HL-60 (cell line): ENCODE data around the gene EML6.
A peak's percentile ranks its signal among the peaks of the same experiment; 100 is the strongest.

Experiments used
- DNase-seq, 2 experiments: peaks; one replicate each; pipeline ENCODE4 v3.0.0-alpha.2; 2010 to 2020; ENCODE audit warnings: low read depth in 1 of 2, low spot score in 1 of 2
- H3K27ac ChIP-seq: fragments of 250-450 bp; sonication (Bioruptor Pico); replicated peaks from 2 replicates; pipeline ENCODE4 v1.5.1; 2020; ENCODE audit warnings: mild to moderate bottlenecking, moderate library complexity
- H3K27me3 ChIP-seq: fragments of 250-450 bp; sonication (Bioruptor Pico); 2 replicates; pipeline ENCODE4 v1.5.1; 2021; ENCODE audit warnings: mild to moderate bottlenecking, moderate library complexity; ENCODE audit not compliant: insufficient read depth, poor library complexity, severe bottlenecking
- H3K4me3 ChIP-seq: replicated peaks from 2 replicates; pipeline ENCODE4 v1.5.1; 2011; ENCODE audit warnings: mild to moderate bottlenecking, control low read depth, low read length; ENCODE audit not compliant: insufficient read depth
- CTCF ChIP-seq: IDR thresholded peaks from one replicate; pipeline ENCODE4 v1.5.1; 2011; ENCODE audit warnings: low read length, control low read depth, inconsistent platforms; ENCODE audit not compliant: insufficient read depth
- GABPA ChIP-seq: IDR thresholded peaks from 2 replicates; pipeline ENCODE4 v1.6.1; 2012; ENCODE audit warnings: low read depth
- POLR2AphosphoS5 ChIP-seq: IDR thresholded peaks from 2 replicates; pipeline ENCODE4 v1.6.1; 2012; ENCODE audit warnings: low read depth
- REST ChIP-seq: IDR thresholded peaks from 2 replicates; pipeline ENCODE4 v1.6.1; 2012; ENCODE audit warnings: low read depth; ENCODE audit not compliant: insufficient replicate concordance
- SPI1 ChIP-seq: IDR thresholded peaks from 2 replicates; pipeline ENCODE4 v1.6.1; 2012; ENCODE audit warnings: low read depth, mild to moderate bottlenecking, borderline replicate concordance

Gene EML6

GRCh38 chr2:55011831-55012671, 288.6 kb downstream of the EML6 start:
- no peak for DNase-seq
- peak overlapping the region; percentile 35 for H3K27ac ChIP-seq
- H3K27me3 ChIP-seq = no peaks in the 10 kb centered on the region
- TF ChIP-seq GABPA (no peak), CTCF (no peak), REST (no peak), SPI1 (no peak), POLR2AphosphoS5 (no peak)
- no peak overlapping the region for H3K4me3 ChIP-seq

GRCh38 chr2:55012672-55013484, 289.4 kb downstream of the EML6 start:
- H3K27ac ChIP-seq = peak overlapping the region; percentile 35
- TF ChIP-seq POLR2AphosphoS5 (no peak), GABPA (no peak), REST (no peak), CTCF (no peak), SPI1 (no peak)
- no peak for DNase-seq
- H3K4me3 ChIP-seq = no peak overlapping the region
- no peaks in the 10 kb centered on the region for H3K27me3 ChIP-seq

GRCh38 chr2:55013936-55014335, 290.5 kb downstream of the EML6 start:
- no peak for TF ChIP-seq CTCF
- TF ChIP-seq SPI1 = no peak
- no peak for TF ChIP-seq REST
- TF ChIP-seq GABPA = no peak
- TF ChIP-seq POLR2AphosphoS5 = no peak
- Histone ChIP-seq H3K27ac (no peak overlapping the region), H3K27me3 (no peaks in the 10 kb centered on the region), H3K4me3 (no peak overlapping the region)
- no peak for DNase-seq
